Measurements from ENCODE around the gene DKKL1.

DKKL1 gene

GRCh38 chr19:49423985-49424303 is 60.3 kb downstream of the DKKL1 start:
- DNase-seq (ENCODE audit: low spot score) = no peak
- TF ChIP-seq CTCF (conservative IDR thresholded peaks at IDR 0.05; ENCODE audit: low read depth) = no peak
- ChIA-PET CTCF (no interaction called here), POLR2A (ENCODE audit: low non-redundant PET) (no interaction called here)
- no peak overlapping the region for H3K27ac ChIP-seq
